ENCODE results near the gene ROGDI.

Gene ROGDI

DNA sequence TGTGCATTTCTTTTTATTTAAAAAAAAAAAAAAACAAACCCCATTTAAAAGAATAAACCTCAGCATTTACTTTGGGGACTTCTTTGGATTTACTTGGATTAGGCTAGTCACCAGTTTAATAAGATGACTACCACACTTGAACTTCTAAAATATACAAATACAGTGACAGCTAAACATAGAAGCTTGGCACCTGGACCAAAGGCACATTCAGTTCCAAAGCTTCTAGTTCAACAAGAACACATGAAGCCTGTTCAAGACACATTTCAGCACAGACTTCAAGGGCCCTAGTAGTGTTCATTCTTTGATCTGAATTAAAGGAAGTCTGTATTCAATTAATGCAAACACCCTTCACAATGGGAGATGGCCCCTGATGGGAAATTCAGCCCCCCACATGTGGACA is 11.6 kb upstream of the ROGDI start:
- DNase-seq, result no peak
- Histone ChIP-seq H2AFZ (ENCODE audit: low read length) (no peak overlapping the region), H3K79me2 (ENCODE audit: low read length) (no peaks in the 10 kb centered on the region), H3K4me1 (ENCODE audit: low read length) (no peaks in the 10 kb centered on the region), H3F3A (ENCODE audit: insufficient read depth, low read length) (peaks cover 3% of the 10 kb centered on the region; the same call in 1 of the 2 replicates), H3K4me2 (ENCODE audit: low read depth, low read length) (no peak overlapping the region), H3K9me3 (replicated peaks; ENCODE audit: insufficient read depth, low read length) (no peaks in the 10 kb centered on the region), H3K27ac (ENCODE audit: low read length) (no peak overlapping the region), H3K4me3 (ENCODE audit: low read length) (no peak overlapping the region), H3K27me3 (replicated peaks; ENCODE audit: insufficient read depth, low read length) (no peaks in the 10 kb centered on the region), H4K20me1 (ENCODE audit: insufficient read depth, low read length) (no peaks in the 10 kb centered on the region), H3K9ac (ENCODE audit: low read length) (no peak overlapping the region), H3K36me3 (replicated peaks; ENCODE audit: insufficient read depth, low read length) (no peaks in the 10 kb centered on the region), H3K9me2 (replicated peaks; ENCODE audit: insufficient read depth, low read length) (no peaks in the 10 kb centered on the region)
- TF ChIP-seq EZH2phosphoT487 (IDR thresholded peaks at IDR 0.05; ENCODE audit: low read length), result no peak
- TF ChIP-seq EZH2 (optimal IDR thresholded peaks at IDR 0.05; ENCODE audit: low read depth, low read length), result no peak
- TF ChIP-seq CTCF (IDR thresholded peaks at IDR 0.05; ENCODE audit: low read length), result no peak

- Histone ChIP-seq H3K9me3 (replicated peaks; ENCODE audit: insufficient read depth, low read length) (no peaks in the 10 kb centered on the region), H3K36me3 (replicated peaks; ENCODE audit: insufficient read depth, low read length) (no peaks in the 10 kb centered on the region), H3K79me2 (ENCODE audit: low read length) (no peaks in the 10 kb centered on the region), H2AFZ (ENCODE audit: low read length) (no peak overlapping the region), H3K4me1 (ENCODE audit: low read length) (no peaks in the 10 kb centered on the region), H3K9me2 (replicated peaks; ENCODE audit: insufficient read depth, low read length) (no peaks in the 10 kb centered on the region), H3K9ac (ENCODE audit: low read length) (no peak overlapping the region), H3K27me3 (replicated peaks; ENCODE audit: insufficient read depth, low read length) (no peaks in the 10 kb centered on the region), H4K20me1 (ENCODE audit: insufficient read depth, low read length) (no peaks in the 10 kb centered on the region), H3K27ac (ENCODE audit: low read length) (no peak overlapping the region), H3K4me3 (ENCODE audit: low read length) (no peak overlapping the region), H3F3A (ENCODE audit: insufficient read depth, low read length) (peaks cover 3% of the 10 kb centered on the region; the same call in 1 of the 2 replicates), H3K4me2 (ENCODE audit: low read depth, low read length) (no peak overlapping the region)
- DNase-seq, result no peak
- TF ChIP-seq EZH2phosphoT487 (IDR thresholded peaks at IDR 0.05; ENCODE audit: low read length), result no peak
- no peak for TF ChIP-seq CTCF (IDR thresholded peaks at IDR 0.05; ENCODE audit: low read length)
- no peak for TF ChIP-seq EZH2 (optimal IDR thresholded peaks at IDR 0.05; ENCODE audit: low read depth, low read length)
These were observed 11.0 kb upstream of the ROGDI start for GRCh38 chr16:4813251-4814003.

DNA sequence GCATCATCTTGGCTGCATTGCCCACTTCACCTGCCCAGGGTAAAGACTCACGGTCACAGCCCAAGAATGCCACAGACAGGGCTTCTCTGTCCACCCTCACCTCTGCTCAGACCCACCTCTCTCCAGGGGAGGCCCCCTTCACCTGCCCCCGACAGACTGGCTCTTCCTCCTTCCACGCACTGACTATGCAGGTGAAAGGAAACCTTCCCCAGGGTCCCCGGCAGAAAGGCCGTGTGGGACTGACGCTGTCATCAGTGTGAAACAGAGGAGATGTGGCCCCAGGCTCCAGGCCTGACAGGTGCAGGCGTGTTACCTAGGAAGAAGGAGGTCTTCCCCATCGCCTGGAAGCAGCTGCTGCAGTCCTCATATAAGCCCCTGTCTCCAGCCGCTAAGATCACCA is 9.3 kb upstream of the ROGDI start:
- no peaks in the 10 kb centered on the region for H3K27me3 ChIP-seq (replicated peaks; ENCODE audit: insufficient read depth, low read length)
- no peaks in the 10 kb centered on the region for H3K36me3 ChIP-seq (replicated peaks; ENCODE audit: insufficient read depth, low read length)
- H3K9me3 ChIP-seq (replicated peaks; ENCODE audit: insufficient read depth, low read length), result no peaks in the 10 kb centered on the region
- H3K4me2 ChIP-seq (ENCODE audit: low read depth, low read length), result no peak overlapping the region
- TF ChIP-seq EZH2 (optimal IDR thresholded peaks at IDR 0.05; ENCODE audit: low read depth, low read length) (no peak), CTCF (IDR thresholded peaks at IDR 0.05; ENCODE audit: low read length) (no peak), EZH2phosphoT487 (IDR thresholded peaks at IDR 0.05; ENCODE audit: low read length) (no peak)
- H3K9ac ChIP-seq (ENCODE audit: low read length), result no peak overlapping the region
- H3K79me2 ChIP-seq (ENCODE audit: low read length), result no peaks in the 10 kb centered on the region
- no peaks in the 10 kb centered on the region for H3K4me1 ChIP-seq (ENCODE audit: low read length)
- DNase-seq, result no peak
- H3K4me3 ChIP-seq (ENCODE audit: low read length), result no peak overlapping the region
- H3K27ac ChIP-seq (ENCODE audit: low read length), result no peak overlapping the region
- peaks cover 3% of the 10 kb centered on the region; the same call in 1 of the 2 replicates for H3F3A ChIP-seq (ENCODE audit: insufficient read depth, low read length)
- no peak overlapping the region for H2AFZ ChIP-seq (ENCODE audit: low read length)
- H4K20me1 ChIP-seq (ENCODE audit: insufficient read depth, low read length), result no peaks in the 10 kb centered on the region
- no peaks in the 10 kb centered on the region for H3K9me2 ChIP-seq (replicated peaks; ENCODE audit: insufficient read depth, low read length)

Measured in MM.1S (cell line).